Measurements from ENCODE around the gene APOBR. TPM values are rescaled to one million over a fixed set of nuclear protein-coding genes. Genes with fewer than 3 reads are reported as not detected.
A peak's percentile ranks its signal among the peaks of the same experiment; 100 is the strongest.

Gene APOBR
- total and polyA plus RNA-seq, 2 of the 13 experiments (the other 11 are each of a cell fraction or from before 2014, with no cell fraction given), result 0.03 TPM; not detected in 1

DNA sequence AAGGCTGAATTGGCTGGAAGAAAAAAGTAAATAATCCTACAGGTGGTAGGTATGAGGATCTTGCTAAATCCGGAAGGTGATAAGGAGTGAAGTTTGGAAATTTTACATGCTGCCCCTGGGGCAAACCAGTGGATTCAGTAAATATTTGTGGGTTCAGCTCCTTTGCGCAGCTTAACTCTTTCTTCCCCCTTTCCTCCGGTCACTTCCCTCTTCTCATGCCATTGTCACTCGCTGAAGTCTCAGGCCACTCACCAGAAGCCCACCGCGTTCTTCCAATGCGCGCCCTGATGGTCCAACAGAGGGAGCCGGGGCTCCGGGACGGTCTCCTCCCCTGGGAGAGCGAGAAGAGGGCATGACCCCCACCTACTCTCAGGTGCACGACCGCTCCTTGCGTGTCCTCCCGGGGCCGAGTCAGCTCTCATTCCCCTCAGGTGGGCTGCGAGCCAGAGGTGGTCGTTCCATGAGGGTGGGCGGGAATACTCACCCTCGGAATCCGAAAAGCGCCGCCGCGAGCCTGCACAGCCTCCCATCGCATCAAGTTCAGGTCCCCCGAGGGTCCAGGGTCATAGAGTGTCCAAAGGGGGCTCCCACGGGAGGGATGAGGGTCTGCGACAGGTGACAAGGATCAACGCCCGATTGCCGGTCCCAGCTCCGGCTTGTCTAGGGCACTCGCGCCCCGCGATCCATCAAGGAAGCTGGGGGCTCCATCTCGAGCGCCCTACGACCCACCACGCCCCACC lies 3.0 kb upstream of the APOBR start (continued):
- no peak for TF ChIP-seq SRSF4 (IDR thresholded peaks at IDR 0.05; ENCODE audit: low read depth, low read length, poor library complexity, severe bottlenecking)
- TF ChIP-seq, protein P1, sequence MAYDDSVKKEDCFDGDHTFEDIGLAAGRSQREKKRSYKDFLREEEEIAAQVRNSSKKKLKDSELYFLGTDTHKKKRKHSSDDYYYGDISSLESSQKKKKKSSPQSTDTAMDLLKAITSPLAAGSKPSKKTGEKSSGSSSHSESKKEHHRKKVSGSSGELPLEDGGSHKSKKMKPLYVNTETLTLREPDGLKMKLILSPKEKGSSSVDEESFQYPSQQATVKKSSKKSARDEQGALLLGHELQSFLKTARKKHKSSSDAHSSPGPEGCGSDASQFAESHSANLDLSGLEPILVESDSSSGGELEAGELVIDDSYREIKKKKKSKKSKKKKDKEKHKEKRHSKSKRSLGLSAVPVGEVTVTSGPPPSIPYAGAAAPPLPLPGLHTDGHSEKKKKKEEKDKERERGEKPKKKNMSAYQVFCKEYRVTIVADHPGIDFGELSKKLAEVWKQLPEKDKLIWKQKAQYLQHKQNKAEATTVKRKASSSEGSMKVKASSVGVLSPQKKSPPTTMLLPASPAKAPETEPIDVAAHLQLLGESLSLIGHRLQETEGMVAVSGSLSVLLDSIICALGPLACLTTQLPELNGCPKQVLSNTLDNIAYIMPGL (CRISPR knock-in tag; IDR thresholded peaks at IDR 0.05; ENCODE audit: borderline replicate concordance in 1 of 2, low read depth in 1 of 2), result peak in 1 of 2 experiments; percentile 23; a peak in 2 of 4 replicates
- TF ChIP-seq HNRNPLL (IDR thresholded peaks at IDR 0.05; ENCODE audit: low read depth, low read length, poor library complexity, severe bottlenecking), result peak; percentile 33
- 0 out of 2 replicates have a peak, but pooled peaks have one; percentile 71 for TF ChIP-seq ZNF563 (CRISPR knock-in tag; IDR thresholded peaks at IDR 0.05)
- TF ChIP-seq, protein P2, sequence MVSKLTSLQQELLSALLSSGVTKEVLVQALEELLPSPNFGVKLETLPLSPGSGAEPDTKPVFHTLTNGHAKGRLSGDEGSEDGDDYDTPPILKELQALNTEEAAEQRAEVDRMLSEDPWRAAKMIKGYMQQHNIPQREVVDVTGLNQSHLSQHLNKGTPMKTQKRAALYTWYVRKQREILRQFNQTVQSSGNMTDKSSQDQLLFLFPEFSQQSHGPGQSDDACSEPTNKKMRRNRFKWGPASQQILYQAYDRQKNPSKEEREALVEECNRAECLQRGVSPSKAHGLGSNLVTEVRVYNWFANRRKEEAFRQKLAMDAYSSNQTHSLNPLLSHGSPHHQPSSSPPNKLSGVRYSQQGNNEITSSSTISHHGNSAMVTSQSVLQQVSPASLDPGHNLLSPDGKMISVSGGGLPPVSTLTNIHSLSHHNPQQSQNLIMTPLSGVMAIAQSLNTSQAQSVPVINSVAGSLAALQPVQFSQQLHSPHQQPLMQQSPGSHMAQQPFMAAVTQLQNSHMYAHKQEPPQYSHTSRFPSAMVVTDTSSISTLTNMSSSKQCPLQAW (CRISPR knock-in tag; IDR thresholded peaks at IDR 0.05), result peak; percentile 29; the same call in 1 of the 2 replicates
- TF ChIP-seq ARNTL (CRISPR knock-in tag; IDR thresholded peaks at IDR 0.05), result no peak
- TF ChIP-seq ZNF263 (CRISPR knock-in tag; IDR thresholded peaks at IDR 0.05), result peak; percentile 44; the same call in 1 of the 2 replicates
- TF ChIP-seq, protein P3, sequence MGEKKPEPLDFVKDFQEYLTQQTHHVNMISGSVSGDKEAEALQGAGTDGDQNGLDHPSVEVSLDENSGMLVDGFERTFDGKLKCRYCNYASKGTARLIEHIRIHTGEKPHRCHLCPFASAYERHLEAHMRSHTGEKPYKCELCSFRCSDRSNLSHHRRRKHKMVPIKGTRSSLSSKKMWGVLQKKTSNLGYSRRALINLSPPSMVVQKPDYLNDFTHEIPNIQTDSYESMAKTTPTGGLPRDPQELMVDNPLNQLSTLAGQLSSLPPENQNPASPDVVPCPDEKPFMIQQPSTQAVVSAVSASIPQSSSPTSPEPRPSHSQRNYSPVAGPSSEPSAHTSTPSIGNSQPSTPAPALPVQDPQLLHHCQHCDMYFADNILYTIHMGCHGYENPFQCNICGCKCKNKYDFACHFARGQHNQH (CRISPR knock-in tag; IDR thresholded peaks at IDR 0.05), result no peak
- TF ChIP-seq, protein P4, sequence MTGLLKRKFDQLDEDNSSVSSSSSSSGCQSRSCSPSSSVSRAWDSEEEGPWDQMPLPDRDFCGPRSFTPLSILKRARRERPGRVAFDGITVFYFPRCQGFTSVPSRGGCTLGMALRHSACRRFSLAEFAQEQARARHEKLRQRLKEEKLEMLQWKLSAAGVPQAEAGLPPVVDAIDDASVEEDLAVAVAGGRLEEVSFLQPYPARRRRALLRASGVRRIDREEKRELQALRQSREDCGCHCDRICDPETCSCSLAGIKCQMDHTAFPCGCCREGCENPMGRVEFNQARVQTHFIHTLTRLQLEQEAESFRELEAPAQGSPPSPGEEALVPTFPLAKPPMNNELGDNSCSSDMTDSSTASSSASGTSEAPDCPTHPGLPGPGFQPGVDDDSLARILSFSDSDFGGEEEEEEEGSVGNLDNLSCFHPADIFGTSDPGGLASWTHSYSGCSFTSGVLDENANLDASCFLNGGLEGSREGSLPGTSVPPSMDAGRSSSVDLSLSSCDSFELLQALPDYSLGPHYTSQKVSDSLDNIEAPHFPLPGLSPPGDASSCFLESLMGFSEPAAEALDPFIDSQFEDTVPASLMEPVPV (CRISPR knock-in tag; IDR thresholded peaks at IDR 0.05), result peak; percentile 74; the same call in 1 of the 2 replicates
- TF ChIP-seq ZNF124 (CRISPR knock-in tag; IDR thresholded peaks at IDR 0.05), result peak; percentile 31; the same call in 1 of the 2 replicates
- TF ChIP-seq, protein P5, sequence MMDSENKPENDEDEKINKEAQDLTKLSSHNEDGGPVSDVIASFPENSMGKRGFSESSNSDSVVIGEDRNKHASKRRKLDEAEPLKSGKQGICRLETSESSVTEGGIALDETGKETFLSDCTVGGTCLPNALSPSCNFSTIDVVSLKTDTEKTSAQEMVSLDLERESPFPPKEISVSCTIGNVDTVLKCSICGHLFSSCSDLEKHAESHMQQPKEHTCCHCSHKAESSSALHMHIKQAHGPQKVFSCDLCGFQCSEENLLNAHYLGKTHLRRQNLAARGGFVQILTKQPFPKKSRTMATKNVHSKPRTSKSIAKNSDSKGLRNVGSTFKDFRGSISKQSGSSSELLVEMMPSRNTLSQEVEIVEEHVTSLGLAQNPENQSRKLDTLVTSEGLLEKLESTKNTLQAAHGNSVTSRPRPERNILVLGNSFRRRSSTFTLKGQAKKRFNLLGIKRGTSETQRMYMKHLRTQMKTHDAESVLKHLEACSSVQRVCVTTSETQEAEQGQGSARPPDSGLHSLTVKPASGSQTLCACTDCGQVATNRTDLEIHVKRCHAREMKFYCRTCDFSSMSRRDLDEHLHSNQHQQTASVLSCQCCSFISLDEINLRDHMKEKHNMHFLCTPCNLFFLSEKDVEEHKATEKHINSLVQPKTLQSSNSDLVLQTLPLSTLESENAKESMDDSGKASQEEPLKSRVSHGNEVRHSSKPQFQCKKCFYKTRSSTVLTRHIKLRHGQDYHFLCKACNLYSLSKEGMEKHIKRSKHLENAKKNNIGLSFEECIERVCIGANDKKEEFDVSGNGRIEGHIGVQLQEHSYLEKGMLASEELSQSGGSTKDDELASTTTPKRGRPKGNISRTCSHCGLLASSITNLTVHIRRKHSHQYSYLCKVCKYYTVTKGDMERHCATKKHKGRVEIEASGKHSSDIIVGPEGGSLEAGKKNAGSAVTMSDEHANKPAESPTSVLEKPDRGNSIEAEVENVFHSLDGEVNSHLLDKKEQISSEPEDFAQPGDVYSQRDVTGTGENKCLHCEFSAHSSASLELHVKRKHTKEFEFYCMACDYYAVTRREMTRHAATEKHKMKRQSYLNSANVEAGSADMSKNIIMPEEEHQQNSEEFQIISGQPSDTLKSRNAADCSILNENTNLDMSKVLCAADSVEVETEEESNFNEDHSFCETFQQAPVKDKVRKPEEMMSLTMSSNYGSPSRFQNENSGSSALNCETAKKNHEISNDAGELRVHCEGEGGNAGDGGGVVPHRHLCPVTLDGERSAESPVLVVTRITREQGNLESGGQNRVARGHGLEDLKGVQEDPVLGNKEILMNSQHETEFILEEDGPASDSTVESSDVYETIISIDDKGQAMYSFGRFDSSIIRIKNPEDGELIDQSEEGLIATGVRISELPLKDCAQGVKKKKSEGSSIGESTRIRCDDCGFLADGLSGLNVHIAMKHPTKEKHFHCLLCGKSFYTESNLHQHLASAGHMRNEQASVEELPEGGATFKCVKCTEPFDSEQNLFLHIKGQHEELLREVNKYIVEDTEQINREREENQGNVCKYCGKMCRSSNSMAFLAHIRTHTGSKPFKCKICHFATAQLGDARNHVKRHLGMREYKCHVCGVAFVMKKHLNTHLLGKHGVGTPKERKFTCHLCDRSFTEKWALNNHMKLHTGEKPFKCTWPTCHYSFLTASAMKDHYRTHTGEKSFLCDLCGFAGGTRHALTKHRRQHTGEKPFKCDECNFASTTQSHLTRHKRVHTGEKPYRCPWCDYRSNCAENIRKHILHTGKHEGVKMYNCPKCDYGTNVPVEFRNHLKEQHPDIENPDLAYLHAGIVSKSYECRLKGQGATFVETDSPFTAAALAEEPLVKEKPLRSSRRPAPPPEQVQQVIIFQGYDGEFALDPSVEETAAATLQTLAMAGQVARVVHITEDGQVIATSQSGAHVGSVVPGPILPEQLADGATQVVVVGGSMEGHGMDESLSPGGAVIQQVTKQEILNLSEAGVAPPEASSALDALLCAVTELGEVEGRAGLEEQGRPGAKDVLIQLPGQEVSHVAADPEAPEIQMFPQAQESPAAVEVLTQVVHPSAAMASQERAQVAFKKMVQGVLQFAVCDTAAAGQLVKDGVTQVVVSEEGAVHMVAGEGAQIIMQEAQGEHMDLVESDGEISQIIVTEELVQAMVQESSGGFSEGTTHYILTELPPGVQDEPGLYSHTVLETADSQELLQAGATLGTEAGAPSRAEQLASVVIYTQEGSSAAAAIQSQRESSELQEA (CRISPR knock-in tag; IDR thresholded peaks at IDR 0.05; ENCODE audit: not compliant biosample characterization), result peak; percentile 5
- TF ChIP-seq ZNF777 (CRISPR knock-in tag; IDR thresholded peaks at IDR 0.05), result peak; percentile 99

Measured in HepG2 (cell line).